ENCODE results near the gene LRMDA. TPM values are rescaled to one million over a fixed set of nuclear protein-coding genes. Genes with fewer than 3 reads are reported as not detected.

The LRMDA gene
- total RNA-seq, 1 experiment from 2014 or later: 4.8 TPM

GRCh38 chr10:75396631-75397495, 34.6 kb upstream of the LRMDA start:
- Histone ChIP-seq H3K4me2 (ENCODE audit: low read length) (peak overlapping the region; percentile 100), H4K20me1 (ENCODE audit: insufficient read depth) (no peaks in the 10 kb centered on the region), H3K36me3 (ENCODE audit: control insufficient read depth in 1 of 2, insufficient read depth in 2 of 2, low read length in 2 of 2) (peaks cover 0 to 12% of the 10 kb centered on the region in 2 experiments; a peak in 2 of 4 replicates), H2AFZ (ENCODE audit: low read depth, low read length, poor library complexity, severe bottlenecking) (no peak overlapping the region), H3K9me2 (ENCODE audit: insufficient read depth) (no peaks in the 10 kb centered on the region), H3K27me3 (ENCODE audit: insufficient read depth, low read length) (no peaks in the 10 kb centered on the region), H3K9ac (ENCODE audit: low read length) (peak overlapping the region; percentile 92), H3K4me1 (ENCODE audit: control insufficient read depth in 1 of 2, insufficient read depth in 2 of 2, low read length in 2 of 2) (peaks cover 15 to 37% of the 10 kb centered on the region in 2 experiments; a peak in 3 of 4 replicates), H3K79me2 (ENCODE audit: insufficient read depth, low read length) (peaks cover 51% of the 10 kb centered on the region), H3K4me3 (replicated peaks in 1 of 2; ENCODE audit: low read depth in 1 of 2, low read length in 2 of 2) (peak overlapping the region; percentile 71 to 81), H3K9me3 (ENCODE audit: control insufficient read depth in 1 of 2, insufficient read depth in 1 of 2, low read depth in 1 of 2, low read length in 2 of 2) (no peaks in the 10 kb centered on the region), H3K27ac (ENCODE audit: low read depth, low read length) (peak overlapping the region; percentile 93)
- TF ChIP-seq POLR2A (IDR thresholded peaks at IDR 0.05; ENCODE audit: borderline replicate concordance, extremely low read depth, insufficient read depth, insufficient read length): no peak
- no peak for TF ChIP-seq SRF (IDR thresholded peaks at IDR 0.05; ENCODE audit: low read depth)
- TF ChIP-seq ZFX (IDR thresholded peaks at IDR 0.05): peak; percentile 40
- TF ChIP-seq CEBPB (IDR thresholded peaks at IDR 0.05; ENCODE audit: low read depth): no peak
- no peak for TF ChIP-seq CBX3 (IDR thresholded peaks at IDR 0.05; ENCODE audit: low read depth)
- peak; percentile 16; the same call in 1 of the 2 replicates for TF ChIP-seq POLR2AphosphoS5 (IDR thresholded peaks at IDR 0.05; ENCODE audit: low read depth, low read length)
- DNase-seq (ENCODE audit: low read depth, low spot score): no peak
- intact Hi-C loops (cut with micrococcal nuclease): loop anchor here (1.0 to 2.0 kb wide), 3 partner anchors 690 to 1150 kb away; no protein-coding TSS in a partner anchor
- peak; percentile 21 for ATAC-seq
- CTCF ChIA-PET: interaction anchor here (0.7 to 2.8 kb wide), 6 partner anchors 630 to 907 kb away, joined by 3 to 26 read pairs (median 8); no protein-coding TSS in a partner anchor
- no TSS peak for BruUV-seq (replicated peaks)
- RAD21 ChIA-PET (ENCODE audit: low non-redundant PET in 1 of 2, low total read pairs in 2 of 2, uncharacterized antibody in 2 of 2, unreplicated experiment in 2 of 2): no interaction called here
- POLR2A ChIA-PET: no interaction called here

DNA sequence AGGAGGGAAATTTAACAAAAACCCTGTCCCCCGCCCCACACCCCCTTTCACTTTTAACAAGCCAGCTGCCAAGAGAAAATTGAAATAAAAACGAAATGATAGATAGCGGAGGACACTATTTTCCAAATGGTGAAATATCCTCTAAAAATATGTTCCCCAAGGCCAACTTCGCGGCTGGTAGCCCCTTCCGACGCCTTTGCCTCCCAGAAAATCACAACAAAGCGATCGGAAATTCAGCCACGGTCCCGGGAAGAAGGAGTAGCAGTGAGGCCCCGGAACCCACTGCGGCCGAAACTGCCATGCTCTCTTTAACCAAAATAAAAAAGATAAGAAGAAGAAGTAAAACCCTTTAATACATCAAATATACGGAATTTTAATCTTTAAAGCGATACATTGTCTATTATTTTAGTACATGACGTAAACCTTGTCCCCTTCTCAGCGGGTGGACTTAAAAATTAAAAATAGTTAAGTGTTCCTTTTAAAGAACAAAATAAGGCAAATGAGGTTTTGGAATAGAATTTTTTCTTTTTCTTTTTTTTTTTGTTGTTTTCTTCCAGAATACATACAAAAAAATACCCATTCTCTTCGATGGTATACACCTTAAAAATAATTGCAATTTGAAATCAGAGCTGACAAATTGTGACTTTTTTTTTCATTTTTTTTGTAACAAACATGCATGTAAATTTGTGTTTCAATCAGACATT, 33.8 kb upstream of the LRMDA start:
- POLR2A ChIA-PET: no interaction called here
- Histone ChIP-seq H2AFZ (ENCODE audit: low read depth, low read length, poor library complexity, severe bottlenecking) (no peak overlapping the region), H4K20me1 (ENCODE audit: insufficient read depth) (no peaks in the 10 kb centered on the region), H3K4me2 (ENCODE audit: low read length) (peak overlapping the region; percentile 100), H3K9me2 (ENCODE audit: insufficient read depth) (no peaks in the 10 kb centered on the region), H3K27me3 (ENCODE audit: insufficient read depth, low read length) (no peaks in the 10 kb centered on the region), H3K4me1 (ENCODE audit: control insufficient read depth in 1 of 2, insufficient read depth in 2 of 2, low read length in 2 of 2) (peaks cover 15 to 41% of the 10 kb centered on the region in 2 experiments; a peak in 3 of 4 replicates), H3K36me3 (ENCODE audit: control insufficient read depth in 1 of 2, insufficient read depth in 2 of 2, low read length in 2 of 2) (peaks cover 0 to 12% of the 10 kb centered on the region in 2 experiments; a peak in 2 of 4 replicates), H3K9ac (ENCODE audit: low read length) (peak overlapping the region; percentile 92), H3K27ac (ENCODE audit: low read depth, low read length) (peak overlapping the region; percentile 97), H3K4me3 (replicated peaks in 1 of 2; ENCODE audit: low read depth in 1 of 2, low read length in 2 of 2) (peak overlapping the region; percentile 71 to 81), H3K79me2 (ENCODE audit: insufficient read depth, low read length) (peaks cover 51% of the 10 kb centered on the region), H3K9me3 (ENCODE audit: control insufficient read depth in 1 of 2, insufficient read depth in 1 of 2, low read depth in 1 of 2, low read length in 2 of 2) (no peaks in the 10 kb centered on the region)
- BruUV-seq (replicated peaks): TSS peak; percentile 43
- RAD21 ChIA-PET (ENCODE audit: low non-redundant PET in 1 of 2, low total read pairs in 2 of 2, uncharacterized antibody in 2 of 2, unreplicated experiment in 2 of 2): no interaction called here
- ATAC-seq (no peak), DNase-seq (ENCODE audit: low read depth, low spot score) (no peak)
- CTCF ChIA-PET: interaction anchor here (0.8 to 2.8 kb wide), 4 partner anchors 689 to 906 kb away, joined by 3 to 15 read pairs (median 8); no protein-coding TSS in a partner anchor
- intact Hi-C loops (cut with micrococcal nuclease): loop anchor here (1.0 to 2.0 kb wide), 3 partner anchors 690 to 1149 kb away; no protein-coding TSS in a partner anchor
- TF ChIP-seq TCF7L2 (IDR thresholded peaks at IDR 0.05; ENCODE audit: borderline replicate concordance, extremely low read depth, insufficient read depth, insufficient read length): no peak
- TF ChIP-seq EZH2phosphoT487 (IDR thresholded peaks at IDR 0.05; ENCODE audit: borderline replicate concordance): no peak
- no peak for TF ChIP-seq SP1 (IDR thresholded peaks at IDR 0.05; ENCODE audit: low read depth)
- TF ChIP-seq POLR2A (IDR thresholded peaks at IDR 0.05; ENCODE audit: borderline replicate concordance, extremely low read depth, insufficient read depth, insufficient read length): no peak
- no peak for TF ChIP-seq EGR1 (IDR thresholded peaks at IDR 0.05; ENCODE audit: low read depth)
- no peak for TF ChIP-seq EZH2 (IDR thresholded peaks at IDR 0.05)
- no peak for TF ChIP-seq ELF1 (IDR thresholded peaks at IDR 0.05; ENCODE audit: borderline replicate concordance, low read depth)
- no peak for TF ChIP-seq ZFX (IDR thresholded peaks at IDR 0.05)
- TF ChIP-seq, protein P1, sequence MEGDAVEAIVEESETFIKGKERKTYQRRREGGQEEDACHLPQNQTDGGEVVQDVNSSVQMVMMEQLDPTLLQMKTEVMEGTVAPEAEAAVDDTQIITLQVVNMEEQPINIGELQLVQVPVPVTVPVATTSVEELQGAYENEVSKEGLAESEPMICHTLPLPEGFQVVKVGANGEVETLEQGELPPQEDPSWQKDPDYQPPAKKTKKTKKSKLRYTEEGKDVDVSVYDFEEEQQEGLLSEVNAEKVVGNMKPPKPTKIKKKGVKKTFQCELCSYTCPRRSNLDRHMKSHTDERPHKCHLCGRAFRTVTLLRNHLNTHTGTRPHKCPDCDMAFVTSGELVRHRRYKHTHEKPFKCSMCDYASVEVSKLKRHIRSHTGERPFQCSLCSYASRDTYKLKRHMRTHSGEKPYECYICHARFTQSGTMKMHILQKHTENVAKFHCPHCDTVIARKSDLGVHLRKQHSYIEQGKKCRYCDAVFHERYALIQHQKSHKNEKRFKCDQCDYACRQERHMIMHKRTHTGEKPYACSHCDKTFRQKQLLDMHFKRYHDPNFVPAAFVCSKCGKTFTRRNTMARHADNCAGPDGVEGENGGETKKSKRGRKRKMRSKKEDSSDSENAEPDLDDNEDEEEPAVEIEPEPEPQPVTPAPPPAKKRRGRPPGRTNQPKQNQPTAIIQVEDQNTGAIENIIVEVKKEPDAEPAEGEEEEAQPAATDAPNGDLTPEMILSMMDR (IDR thresholded peaks at IDR 0.05 in 2 of 3, conservative IDR thresholded peaks at IDR 0.05 in 1 of 3; ENCODE audit: borderline replicate concordance in 1 of 3, insufficient read depth in 1 of 3, low read depth in 2 of 3, low read length in 2 of 3): no peak
- TF ChIP-seq SIN3A (IDR thresholded peaks at IDR 0.05; ENCODE audit: low read depth): no peak

Data from HCT116 (cell line).